GM20431 (cell line): ENCODE measurements around the gene KCNRG.

Experiments used
- in situ Hi-C: fragments of 300-500 bp; cut with MseI, MboI; formaldehyde crosslinking; loops from one replicate; pipeline ENCODE4 v1.15.0; 2020; ENCODE audit warnings: low sequenced_read_pairs; ENCODE audit not compliant: unreplicated experiment

KCNRG gene, protein sequence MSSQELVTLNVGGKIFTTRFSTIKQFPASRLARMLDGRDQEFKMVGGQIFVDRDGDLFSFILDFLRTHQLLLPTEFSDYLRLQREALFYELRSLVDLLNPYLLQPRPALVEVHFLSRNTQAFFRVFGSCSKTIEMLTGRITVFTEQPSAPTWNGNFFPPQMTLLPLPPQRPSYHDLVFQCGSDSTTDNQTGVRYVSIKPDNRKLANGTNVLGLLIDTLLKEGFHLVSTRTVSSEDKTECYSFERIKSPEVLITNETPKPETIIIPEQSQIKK

DNA sequence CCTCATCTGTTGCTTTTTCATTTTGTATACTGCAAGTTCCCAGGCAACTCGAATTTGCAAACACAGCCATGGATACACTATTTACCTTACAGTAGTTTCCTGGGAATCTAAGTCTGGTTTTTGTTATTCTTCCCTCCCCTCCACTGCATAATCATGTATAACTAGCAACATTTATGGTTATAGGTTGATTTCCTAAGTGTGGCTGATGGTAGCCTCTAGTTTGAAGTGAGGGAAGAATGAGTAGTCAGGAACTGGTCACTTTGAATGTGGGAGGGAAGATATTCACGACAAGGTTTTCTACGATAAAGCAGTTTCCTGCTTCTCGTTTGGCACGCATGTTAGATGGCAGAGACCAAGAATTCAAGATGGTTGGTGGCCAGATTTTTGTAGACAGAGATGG lies at the start of gene KCNRG:
Gene KCNRG (plus strand): TSS at position 187 of the 400 bp plus-strand sequence. CDS start 50 bp downstream, at position 237.
- in situ Hi-C loops = no loop called here

DNA sequence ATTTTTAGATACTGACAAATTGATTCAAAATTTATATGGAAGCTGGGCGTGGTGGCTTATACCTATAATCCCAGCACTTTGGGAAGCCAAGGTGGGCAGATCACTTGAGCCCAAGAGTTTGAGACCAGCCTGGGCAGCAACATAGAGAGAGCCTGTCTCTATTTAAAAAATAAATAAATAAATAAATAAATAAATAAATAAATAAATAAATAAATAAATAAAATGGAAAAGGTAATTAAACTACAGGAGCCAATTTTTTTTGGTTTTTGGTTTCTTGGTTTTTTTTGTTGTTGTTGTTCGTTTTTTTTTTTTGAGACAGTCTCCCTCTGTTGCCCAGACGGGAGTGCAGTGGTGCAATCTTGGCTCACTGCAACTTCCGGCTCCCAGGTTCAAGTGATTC lies 47.8 kb upstream of the KCNRG start:
- in situ Hi-C loops = loop anchor here (25.0 kb wide), 1 partner anchor 820 kb away; no protein-coding TSS in a partner anchor

- in situ Hi-C loops = loop anchor here (25.0 kb wide), 1 partner anchor 815 kb away; no protein-coding TSS in a partner anchor
These were observed 42.5 kb upstream of the KCNRG start for GRCh38 chr13:49972709-49973108.

DNA sequence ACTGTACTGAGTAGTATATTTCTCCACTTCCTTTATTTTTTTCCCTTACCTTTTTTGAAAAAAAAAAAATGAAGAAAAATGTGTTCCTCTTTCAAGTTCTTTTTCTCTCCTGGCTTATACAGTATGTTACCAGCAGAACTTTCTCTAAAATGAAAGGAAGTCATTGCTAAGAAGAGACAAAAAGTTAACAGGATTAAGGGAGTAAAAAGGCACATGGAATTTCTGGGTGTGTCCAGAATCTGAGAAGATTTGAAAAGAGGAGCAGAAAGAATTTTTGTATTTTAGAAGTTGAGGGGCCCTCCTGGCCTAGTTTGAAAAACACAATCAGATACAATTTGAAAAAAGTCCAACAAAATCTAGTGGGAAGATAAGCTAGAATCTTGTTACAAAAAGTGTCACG lies 39.4 kb upstream of the KCNRG start:
- in situ Hi-C loops = loop anchor here (25.0 kb wide), 1 partner anchor 1086 kb away; no protein-coding TSS in a partner anchor

DNA sequence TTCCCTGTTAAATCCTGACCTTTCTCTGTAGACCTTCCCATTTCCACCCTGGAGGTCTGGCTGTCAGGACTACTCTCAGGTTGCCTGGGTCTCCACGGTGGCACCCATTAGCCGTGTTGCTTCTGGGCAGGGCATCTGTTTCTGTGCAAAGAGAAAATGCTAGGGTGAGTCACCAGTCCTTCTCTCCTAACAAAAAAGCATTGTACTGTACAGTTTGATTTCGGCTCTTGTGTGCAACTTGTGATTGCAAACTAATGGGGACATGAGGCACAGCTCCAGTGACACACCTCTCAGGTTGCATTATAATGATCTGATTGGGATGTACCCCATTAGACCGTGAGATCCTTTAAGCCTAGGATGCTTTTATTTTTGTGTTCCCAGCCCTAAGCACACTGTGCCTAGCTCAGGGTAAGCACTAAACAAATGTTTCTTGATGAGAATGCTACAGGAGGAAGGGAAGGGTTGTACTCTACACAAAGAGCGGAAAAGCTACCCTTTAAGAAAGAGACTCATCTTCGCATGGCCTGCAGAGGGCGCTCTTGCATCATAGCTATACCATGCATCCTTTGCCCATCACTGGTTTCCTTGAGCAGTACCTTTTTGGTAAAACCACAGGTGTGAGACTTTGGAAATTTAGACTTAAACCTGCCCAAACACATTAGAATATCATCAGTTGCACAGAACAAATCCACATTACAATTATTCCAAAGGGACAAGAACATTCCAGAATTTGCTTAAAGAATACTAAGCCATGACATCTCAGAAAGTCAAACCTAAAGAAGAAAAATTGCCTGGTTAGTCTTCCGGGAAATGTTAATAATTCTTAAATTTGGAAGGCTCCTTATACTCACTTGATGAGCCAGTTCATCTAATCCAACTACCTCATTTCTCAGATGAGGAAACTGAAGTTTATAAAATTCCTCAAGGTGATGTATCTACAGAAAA lies 38.7 kb upstream of the KCNRG start:
- in situ Hi-C loops = loop anchor here (25.0 kb wide), 1 partner anchor 1086 kb away; no protein-coding TSS in a partner anchor

DNA sequence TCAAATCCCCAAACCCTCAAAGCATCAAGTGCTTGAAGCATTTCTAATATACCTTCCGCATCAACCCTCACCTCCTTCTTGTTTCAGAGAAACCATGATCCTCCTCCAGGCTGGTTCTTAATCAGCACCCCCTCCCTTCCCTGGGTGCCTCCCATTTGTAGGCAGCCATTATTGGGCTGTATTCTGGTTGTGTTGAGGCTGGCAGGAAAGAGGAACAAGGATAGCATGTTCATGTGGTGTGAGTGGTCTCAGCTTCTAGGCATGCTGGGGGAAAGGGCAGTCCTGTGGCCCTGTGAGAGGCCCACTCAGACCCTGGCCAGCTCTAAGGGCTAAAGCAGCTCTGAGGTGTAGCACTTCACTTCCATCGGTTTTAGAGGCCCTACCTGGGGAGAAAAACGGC lies 37.3 kb upstream of the KCNRG start:
- in situ Hi-C loops = loop anchor here (25.0 kb wide), 1 partner anchor 1084 kb away; no protein-coding TSS in a partner anchor

DNA sequence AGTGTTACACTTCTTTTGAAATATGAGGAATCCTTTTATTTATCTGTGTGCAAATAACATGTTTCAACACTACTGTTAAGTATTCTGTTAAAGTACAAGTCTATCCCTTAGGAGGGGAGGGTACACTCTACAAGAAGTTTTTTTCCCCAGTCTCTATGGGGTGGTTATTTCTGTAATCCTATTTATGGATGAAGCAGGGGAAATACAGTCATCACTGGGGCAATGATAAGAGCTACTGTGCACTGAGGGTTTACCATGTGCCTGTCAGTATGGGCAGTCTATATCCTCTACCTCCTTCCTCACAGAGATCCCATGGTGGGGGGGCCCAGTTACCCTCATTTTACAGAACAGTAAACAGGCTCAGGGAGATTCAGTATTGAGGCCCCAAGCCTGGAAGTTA lies 35.0 kb upstream of the KCNRG start:
- in situ Hi-C loops = loop anchor here (25.0 kb wide), 1 partner anchor 1082 kb away; no protein-coding TSS in a partner anchor

DNA sequence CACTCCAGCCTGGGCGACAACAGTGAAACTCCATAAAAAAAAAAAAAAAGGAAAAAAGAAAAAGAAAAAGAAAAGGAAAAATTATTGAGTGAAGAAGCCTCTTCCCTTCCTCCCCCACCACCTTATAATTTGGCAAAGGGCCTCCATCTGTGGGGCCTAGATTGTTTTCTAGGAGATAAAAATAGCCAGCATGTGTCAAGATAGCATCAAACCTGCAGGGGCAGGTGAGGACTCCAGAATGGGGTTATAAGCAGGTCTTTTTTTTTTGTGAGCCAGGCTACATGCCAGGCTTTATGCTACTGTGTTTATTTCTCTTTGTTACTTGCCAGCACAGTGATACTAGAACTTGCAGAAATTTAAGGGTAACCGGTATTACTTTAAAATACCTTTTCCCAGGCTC lies 30.1 kb upstream of the KCNRG start:
- in situ Hi-C loops = loop anchor here (25.0 kb wide), 1 partner anchor 1077 kb away; no protein-coding TSS in a partner anchor

GRCh38 chr13:49986471-49986870 lies 28.8 kb upstream of the KCNRG start:
- in situ Hi-C loops = loop anchor here (25.0 kb wide), 1 partner anchor 1076 kb away; no protein-coding TSS in a partner anchor

GRCh38 chr13:49990612-49991011 lies 24.6 kb upstream of the KCNRG start:
- in situ Hi-C loops = loop anchor here (25.0 kb wide), 1 partner anchor 1072 kb away; no protein-coding TSS in a partner anchor

- in situ Hi-C loops = loop anchor here (25.0 kb wide), 1 partner anchor 1069 kb away; no protein-coding TSS in a partner anchor
These were observed 22.1 kb upstream of the KCNRG start for GRCh38 chr13:49993111-49993510.

DNA sequence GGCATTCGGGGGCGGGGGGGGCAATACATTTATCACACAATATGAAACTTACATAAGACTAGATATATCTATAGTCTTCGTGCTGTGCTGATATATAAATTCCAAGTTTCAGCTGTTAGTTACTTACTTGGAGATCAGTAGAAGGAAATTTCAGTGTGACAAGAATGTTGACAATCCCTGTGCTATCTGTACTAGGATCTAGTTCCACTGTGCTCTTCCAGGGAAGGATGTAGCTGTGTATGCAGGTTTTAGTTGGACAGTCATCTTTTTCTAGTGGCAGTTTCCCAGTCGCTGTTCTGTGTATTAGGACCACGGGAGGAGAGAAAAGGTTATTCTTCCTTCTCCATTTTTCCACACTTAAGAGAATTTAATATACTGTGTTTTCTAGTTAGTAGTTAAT lies 21.6 kb upstream of the KCNRG start:
- in situ Hi-C loops = loop anchor here (25.0 kb wide), 1 partner anchor 1069 kb away; no protein-coding TSS in a partner anchor

DNA sequence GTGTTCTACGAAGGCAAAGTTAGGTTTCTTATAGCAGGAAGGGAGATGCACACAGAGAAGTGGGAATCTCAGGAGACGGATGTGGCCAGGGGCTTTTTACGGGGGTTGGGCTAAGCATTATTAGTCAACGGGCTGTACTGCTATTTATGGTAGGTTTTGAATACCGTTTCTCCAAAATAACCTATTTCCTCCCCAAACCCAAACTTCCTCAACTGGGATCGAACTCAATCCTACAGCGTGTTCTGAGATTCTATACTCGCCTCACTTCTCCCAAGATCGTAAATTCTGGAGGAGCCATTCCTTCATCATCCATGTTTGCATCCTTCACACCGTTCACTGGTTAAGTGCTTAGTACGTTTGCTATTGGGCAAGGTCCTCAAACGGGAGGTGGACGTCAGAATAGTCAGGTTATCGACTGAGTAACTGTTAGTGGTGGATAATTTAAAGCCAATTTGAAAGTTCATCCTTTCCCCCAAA lies 19.6 kb upstream of the KCNRG start:
- in situ Hi-C loops = loop anchor here (25.0 kb wide), 1 partner anchor 1067 kb away; no protein-coding TSS in a partner anchor

DNA sequence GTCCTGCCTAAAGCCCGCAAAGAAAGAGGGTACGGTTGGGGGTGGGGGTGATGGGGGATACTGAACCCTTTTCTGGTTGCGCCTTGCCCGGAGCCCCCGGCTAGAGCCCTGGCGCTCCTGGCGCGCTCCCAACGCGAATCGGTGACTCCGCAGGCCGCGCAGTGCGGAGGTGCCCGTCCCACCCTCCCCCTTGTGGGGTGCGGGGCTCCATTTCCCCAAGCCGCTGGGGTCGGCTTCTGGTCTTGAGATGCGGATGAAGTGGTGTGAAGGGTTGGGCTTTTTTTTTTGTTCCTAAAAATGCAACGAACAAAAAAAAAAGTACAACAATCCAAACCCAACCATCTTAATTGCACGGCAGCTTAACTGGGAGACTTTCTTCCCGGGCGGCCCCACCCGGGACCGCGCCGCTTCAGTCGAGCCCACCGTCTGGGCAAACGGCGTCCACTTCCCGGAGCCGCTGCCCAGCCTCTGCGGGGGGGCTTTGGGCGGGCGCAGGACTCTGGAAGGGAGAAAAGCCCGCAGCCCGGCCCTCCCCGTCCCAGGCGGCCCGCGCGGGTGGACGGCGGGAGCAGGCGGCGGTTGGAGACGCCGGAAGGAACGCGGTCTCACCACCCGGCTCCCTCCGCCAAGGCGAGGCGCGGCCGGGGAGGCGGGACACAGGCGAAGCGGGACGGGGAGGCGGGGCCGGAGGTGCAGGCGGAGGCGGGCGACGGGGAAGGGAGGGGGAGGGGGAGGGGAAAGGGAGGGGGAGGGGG lies 18.9 kb upstream of the KCNRG start:
- in situ Hi-C loops = loop anchor here (25.0 kb wide), 1 partner anchor 1066 kb away; no protein-coding TSS in a partner anchor

- in situ Hi-C loops = loop anchor here (25.0 kb wide), 1 partner anchor 1065 kb away; no protein-coding TSS in a partner anchor
These were observed 18.0 kb upstream of the KCNRG start, which contains the start of gene TRIM13 for GRCh38 chr13:49996951-49997895. TRIM13 (plus strand) TSS chr13:49997042; CDS start chr13:50011941, 14,899 bp downstream.

- in situ Hi-C loops = loop anchor here (25.0 kb wide), 1 partner anchor 1064 kb away; no protein-coding TSS in a partner anchor
These were observed 17.3 kb upstream of the KCNRG start for GRCh38 chr13:49997955-49998354.

DNA sequence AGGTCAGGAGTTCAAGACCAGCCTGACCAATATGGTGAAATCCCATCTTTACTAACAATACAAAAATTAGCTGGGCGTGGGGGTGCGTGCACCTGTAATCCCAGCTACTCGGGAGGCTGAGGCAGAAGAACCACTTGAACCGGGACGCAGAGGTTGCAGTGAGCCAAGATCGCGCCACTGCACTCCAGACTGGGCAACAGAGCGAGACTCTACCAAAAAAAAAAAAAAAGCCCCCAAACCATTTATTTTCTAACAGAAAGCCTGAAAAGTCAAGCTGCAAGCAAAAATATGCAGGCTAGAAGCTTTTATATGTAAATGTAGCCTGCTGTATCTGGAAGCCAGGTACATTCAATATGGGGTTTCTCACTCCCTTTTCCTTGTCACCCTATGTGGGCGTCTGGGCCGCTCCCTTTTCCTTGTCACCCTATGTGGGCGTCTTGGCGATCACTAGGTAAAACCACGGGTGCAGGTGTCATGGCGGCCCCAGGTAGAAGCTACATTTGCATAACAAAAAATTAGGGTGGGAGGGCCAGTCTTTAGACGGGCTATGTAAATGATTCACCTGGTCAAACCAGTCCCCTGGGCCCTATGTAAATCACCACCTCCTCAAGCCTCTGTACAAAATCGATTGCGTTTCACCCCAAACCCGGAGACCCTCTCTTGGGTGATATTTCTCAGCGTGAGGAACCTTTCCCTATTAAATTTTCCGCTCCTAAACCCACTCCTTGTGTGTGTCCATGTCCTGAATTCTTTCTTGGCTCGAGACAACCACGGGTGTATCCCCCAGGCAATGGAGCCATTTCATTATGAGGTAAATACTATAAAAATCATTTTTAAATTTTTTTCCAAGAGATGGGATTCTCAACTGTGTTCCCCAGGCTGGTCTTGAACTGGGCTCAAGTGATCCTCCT lies 16.3 kb upstream of the KCNRG start:
- in situ Hi-C loops = loop anchor here (25.0 kb wide), 1 partner anchor 1063 kb away; no protein-coding TSS in a partner anchor
